ENCODE measurements around the gene THSD8.

THSD8 gene

DNA sequence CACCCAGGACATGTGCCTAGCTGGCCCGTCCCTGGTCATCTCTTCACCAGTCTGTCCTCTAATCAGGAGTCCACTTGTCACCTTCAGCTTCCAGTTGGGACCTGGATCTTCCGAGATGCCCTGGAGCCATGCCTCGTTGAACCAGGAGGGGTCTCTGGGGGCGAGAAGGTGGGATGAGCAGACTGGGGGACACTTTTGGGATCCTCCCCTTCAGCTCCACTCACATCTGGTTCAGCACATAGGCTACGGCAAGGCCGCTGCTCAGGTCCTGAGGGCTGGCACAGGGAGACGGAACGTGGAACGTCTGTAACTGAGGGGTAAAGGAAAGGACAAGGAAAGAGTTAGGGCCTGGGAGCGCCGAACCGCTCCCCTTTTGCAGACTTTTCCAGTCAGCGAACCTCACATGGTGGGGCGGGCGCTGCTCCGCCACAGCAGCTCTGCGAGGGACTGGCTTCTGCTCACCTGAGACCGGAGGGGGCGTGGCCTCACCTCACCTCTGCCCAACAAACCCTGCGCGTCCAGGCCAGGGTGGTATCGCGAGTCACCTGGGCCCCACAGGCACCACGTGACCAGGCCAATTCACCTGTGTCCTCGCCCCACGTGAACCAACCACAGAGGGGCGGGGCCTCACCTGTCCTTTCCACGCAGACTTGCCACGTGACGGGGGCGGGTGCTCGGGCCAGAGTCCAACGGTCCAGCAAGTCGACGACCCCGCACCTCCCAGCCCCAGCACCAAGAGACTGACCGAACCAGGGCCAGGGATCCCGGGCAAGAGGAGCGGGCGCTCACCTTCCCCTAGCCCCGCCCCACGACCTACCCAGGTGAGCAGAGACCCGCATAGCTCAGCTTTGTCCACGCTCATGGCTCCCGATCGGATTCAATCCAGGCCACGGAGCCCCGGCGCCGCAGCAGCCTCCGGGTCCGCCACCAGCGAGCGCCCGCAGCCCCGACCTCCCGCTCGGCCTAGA lies 27.0 kb upstream of the THSD8 start, which contains the start of gene HOOK2:
Gene HOOK2, minus strand, starts transcription at position 965 of the 968 bp plus-strand sequence. Its CDS starts 103 bp downstream, at position 862.
- Mint-ChIP-seq H3K9me3 (no peaks in the 10 kb centered on the region), H3K4me1 (ENCODE audit: low read depth) (peaks cover 32% of the 10 kb centered on the region), H3K27me3 (no peaks in the 10 kb centered on the region), H3K36me3 (ENCODE audit: low read depth) (no peaks in the 10 kb centered on the region), H3K4me3 (peak within 1 kb of the TSS; percentile 74), H3K27ac (peak within 1 kb of the TSS; percentile 74)

GRCh38 chr19:12777217-12778016 lies 24.5 kb upstream of the THSD8 start:
- Mint-ChIP-seq H3K27ac (peak overlapping the region; percentile 91), H3K27me3 (no peaks in the 10 kb centered on the region), H3K9me3 (no peaks in the 10 kb centered on the region), H3K4me1 (ENCODE audit: low read depth) (peaks cover 43% of the 10 kb centered on the region), H3K4me3 (peak overlapping the region; percentile 89), H3K36me3 (ENCODE audit: low read depth) (no peaks in the 10 kb centered on the region)

DNA sequence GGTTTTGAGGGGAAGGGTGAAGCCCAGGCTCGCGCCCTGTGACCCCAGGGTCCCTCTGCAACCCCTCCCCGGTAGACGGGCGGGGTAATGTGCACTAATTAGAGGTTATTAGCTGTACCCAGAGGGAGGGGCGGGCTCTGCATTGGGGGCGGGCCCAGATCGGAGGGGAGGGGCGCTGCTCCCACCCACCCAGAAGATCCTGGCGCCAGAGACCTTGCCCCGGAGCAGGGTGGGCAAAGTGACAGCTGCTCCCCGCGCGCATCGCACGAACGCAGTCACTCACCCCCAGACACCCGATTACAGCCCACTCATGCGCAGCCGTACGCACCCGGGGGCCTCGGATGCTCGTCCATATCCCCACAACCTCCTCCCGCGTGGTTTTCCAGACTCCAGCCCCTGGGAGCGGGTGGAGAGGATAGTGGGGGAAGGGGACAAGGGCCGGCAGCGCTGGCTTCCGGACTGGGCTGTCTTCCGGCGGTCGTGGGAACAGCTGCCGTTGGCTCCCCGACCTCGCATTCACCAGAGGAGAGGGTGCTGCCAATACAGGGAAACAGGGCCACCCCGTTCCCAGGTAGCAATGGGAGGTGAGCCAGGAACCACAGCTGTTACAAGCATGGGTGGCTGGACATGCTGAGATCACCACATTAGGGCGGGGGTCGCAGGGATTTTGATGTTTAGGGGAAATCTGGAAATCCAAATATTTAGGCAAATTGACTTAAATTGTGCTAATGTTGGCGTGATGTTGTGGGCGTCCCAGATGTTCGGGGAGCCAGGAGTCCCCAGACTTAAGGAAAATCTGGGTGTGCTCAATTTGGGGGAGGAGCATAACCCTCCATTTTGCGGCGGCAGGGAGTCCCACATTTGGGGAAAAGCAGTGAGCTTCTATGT lies 23.6 kb upstream of the THSD8 start:
- Mint-ChIP-seq H3K9me3 (no peaks in the 10 kb centered on the region), H3K4me1 (ENCODE audit: low read depth) (peaks cover 43% of the 10 kb centered on the region), H3K36me3 (ENCODE audit: low read depth) (no peaks in the 10 kb centered on the region), H3K27me3 (no peaks in the 10 kb centered on the region), H3K27ac (peak overlapping the region; percentile 91), H3K4me3 (peak overlapping the region; percentile 89)

DNA sequence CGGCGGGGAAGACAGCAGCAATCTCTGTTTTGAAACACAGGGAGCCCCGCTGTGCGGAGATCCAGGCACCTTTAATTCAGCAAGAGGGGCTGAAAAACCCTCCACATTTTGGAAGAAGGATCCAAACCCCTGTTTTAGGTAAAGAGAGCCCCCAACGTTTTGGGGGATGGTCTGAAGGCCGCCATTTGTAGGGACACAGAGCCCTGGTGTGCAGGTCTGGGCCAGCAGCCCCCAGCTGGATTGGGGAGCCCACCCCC lies 23.0 kb upstream of the THSD8 start:
- H3K27ac Mint-ChIP-seq, result peak overlapping the region; percentile 91
- no peaks in the 10 kb centered on the region for H3K9me3 Mint-ChIP-seq
- no peaks in the 10 kb centered on the region for H3K36me3 Mint-ChIP-seq (ENCODE audit: low read depth)
- H3K4me1 Mint-ChIP-seq (ENCODE audit: low read depth), result peaks cover 38% of the 10 kb centered on the region
- peak overlapping the region; percentile 89 for H3K4me3 Mint-ChIP-seq
- no peaks in the 10 kb centered on the region for H3K27me3 Mint-ChIP-seq

- Mint-ChIP-seq H3K27ac (peak overlapping the region; percentile 91), H3K4me3 (peak overlapping the region; percentile 67), H3K36me3 (ENCODE audit: low read depth) (no peaks in the 10 kb centered on the region), H3K9me3 (no peaks in the 10 kb centered on the region), H3K27me3 (no peaks in the 10 kb centered on the region), H3K4me1 (ENCODE audit: low read depth) (peaks cover 36% of the 10 kb centered on the region)
Measured at GRCh38 chr19:12779162-12779993, 22.5 kb upstream of the THSD8 start.

GRCh38 chr19:12782174-12782423 lies 19.8 kb upstream of the THSD8 start:
- Mint-ChIP-seq H3K4me1 (ENCODE audit: low read depth) (peaks cover 42% of the 10 kb centered on the region), H3K27ac (peak overlapping the region; percentile 97), H3K36me3 (ENCODE audit: low read depth) (no peaks in the 10 kb centered on the region), H3K9me3 (no peaks in the 10 kb centered on the region), H3K4me3 (no peak overlapping the region), H3K27me3 (no peaks in the 10 kb centered on the region)

DNA sequence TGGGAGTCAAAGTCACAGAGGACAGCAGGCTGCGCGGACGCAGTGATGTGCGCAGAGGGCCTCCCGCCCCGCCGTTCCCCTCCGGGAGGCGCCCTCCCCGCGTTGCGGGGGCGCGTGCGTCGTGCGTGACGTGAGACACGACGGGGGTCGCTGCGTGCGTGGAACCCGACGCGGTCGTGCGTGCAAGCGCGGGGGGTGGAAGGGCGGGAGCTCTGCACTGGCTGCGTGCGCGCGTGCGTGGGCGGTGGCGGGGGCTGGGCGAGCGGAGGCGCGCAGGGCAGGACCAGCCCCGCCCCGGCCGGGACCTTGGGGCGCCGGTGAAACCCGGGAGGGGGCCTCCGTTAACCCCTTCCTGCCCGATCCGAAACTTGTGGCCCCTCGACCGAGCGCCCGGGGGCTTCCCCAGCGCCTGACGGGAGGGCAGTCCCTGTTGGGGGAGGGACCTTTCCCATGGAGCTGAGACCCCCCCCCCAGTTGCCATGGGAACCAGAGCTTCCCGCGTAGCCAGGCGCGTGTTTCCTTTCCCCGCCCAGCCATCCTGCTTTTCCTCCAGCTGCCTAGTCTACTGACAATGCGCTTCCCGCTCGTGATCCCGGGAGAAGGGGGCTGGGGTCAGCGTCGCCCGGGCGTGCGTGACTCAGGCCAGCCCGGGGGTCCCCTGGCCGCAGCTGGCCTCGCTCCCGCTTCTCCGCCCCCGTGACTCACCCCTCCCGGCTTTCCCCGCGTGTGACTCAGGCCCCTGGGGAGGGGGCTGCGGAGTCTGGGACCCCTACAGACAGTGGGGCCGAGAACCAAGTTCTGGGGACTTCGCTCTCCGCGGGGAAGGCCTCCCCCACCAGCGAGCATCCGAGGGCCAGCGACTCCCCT lies 19.2 kb upstream of the THSD8 start:
- H3K4me1 Mint-ChIP-seq (ENCODE audit: low read depth), result peaks cover 43% of the 10 kb centered on the region

DNA sequence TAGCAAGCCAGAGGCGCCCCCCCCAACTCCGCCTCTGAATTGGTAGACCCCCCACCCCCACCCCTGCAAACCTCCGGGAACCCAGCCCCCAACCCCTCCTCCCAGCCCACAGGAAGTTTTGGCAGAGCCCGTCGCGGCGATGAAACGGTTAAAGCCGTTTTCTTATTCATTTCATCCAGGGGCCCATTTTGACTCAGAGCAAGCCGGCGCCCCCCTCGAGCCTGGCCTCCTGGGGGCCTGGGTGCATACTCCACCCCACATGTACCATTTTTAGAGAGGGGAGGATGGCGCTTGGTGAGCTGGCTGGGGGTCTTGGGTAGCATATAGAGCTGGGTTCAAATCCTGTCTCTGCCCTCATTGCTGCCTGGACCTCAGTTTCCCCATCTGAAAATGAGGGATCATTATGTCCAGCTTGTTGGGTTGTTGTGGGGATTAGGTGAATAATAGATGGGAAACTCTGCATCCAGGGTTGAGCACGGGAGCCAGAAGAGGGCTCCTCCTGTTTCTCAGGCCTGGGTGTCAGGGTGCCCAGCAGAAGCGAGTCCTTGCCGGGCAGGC lies 18.5 kb upstream of the THSD8 start:
- Mint-ChIP-seq H3K36me3 (ENCODE audit: low read depth) (no peaks in the 10 kb centered on the region), H3K9me3 (no peaks in the 10 kb centered on the region), H3K27ac (peak overlapping the region; percentile 97), H3K27me3 (no peaks in the 10 kb centered on the region), H3K4me1 (ENCODE audit: low read depth) (peaks cover 48% of the 10 kb centered on the region), H3K4me3 (no peak overlapping the region)

More for the DNA sequence above, 19.2 kb upstream of the THSD8 start:
- no peaks in the 10 kb centered on the region for H3K36me3 Mint-ChIP-seq (ENCODE audit: low read depth)
- no peaks in the 10 kb centered on the region for H3K9me3 Mint-ChIP-seq
- H3K4me3 Mint-ChIP-seq, result no peak overlapping the region
- no peaks in the 10 kb centered on the region for H3K27me3 Mint-ChIP-seq
- H3K27ac Mint-ChIP-seq, result peak overlapping the region; percentile 97

DNA sequence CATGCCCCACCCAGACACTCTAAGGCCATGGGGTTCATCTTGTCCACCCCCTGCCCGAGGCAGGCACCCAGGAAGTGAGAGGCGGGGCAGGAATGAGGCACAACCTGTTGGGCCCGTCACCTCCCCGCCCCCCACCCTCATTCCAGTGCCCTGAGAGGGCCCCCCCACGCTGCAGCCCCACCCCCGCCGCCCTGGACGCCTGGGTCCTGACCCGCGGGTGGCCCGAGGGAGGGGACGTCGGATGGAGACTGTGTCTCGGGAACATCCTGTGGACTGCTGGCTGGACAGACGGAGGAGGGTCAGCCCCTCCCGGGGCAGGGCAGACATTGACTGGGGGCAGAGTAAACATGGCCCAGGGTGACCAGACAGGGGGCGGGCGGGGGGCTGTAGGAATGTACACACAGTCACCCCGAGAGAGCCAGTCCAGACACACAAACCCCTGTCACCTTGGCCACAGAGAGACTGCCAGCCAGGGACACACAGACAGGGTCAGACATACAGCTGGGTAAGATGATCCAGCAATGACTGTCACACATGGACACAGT lies 17.9 kb upstream of the THSD8 start:
- no peak overlapping the region for H3K4me3 Mint-ChIP-seq

GRCh38 chr19:12784394-12784870 lies 17.4 kb upstream of the THSD8 start:
- H3K4me1 Mint-ChIP-seq (ENCODE audit: low read depth), result peaks cover 48% of the 10 kb centered on the region
- no peak overlapping the region for H3K4me3 Mint-ChIP-seq
- H3K27ac Mint-ChIP-seq, result no peak overlapping the region
- H3K36me3 Mint-ChIP-seq (ENCODE audit: low read depth), result no peaks in the 10 kb centered on the region
- H3K27me3 Mint-ChIP-seq, result no peaks in the 10 kb centered on the region
- H3K9me3 Mint-ChIP-seq, result no peaks in the 10 kb centered on the region

More for the DNA sequence above, 17.9 kb upstream of the THSD8 start:
- peak overlapping the region; percentile 97 for H3K27ac Mint-ChIP-seq
- no peaks in the 10 kb centered on the region for H3K9me3 Mint-ChIP-seq
- H3K36me3 Mint-ChIP-seq (ENCODE audit: low read depth), result no peaks in the 10 kb centered on the region
- no peaks in the 10 kb centered on the region for H3K27me3 Mint-ChIP-seq
- H3K4me1 Mint-ChIP-seq (ENCODE audit: low read depth), result peaks cover 48% of the 10 kb centered on the region

DNA sequence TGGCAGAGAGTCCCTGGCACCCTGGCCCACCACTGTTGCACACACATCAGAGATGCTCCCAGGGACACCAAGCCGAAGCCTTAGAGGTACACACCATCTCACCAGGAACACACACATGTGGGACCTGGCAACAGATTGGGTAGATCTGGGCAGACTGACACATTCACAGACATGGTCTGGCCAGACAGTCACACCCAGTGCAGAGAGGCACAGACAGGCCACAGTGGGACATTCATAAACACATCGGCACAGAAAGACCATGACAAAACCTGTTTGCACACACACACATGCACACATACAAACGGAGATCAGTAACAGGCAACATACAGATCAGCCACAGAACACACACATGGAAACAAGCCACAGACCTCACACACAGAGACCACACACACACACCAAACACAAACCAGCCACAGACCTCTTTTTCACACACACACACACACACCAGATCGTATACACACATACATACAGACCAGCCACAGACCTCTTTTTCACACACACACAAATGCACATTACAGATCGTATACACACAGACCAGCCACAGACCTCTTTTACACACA lies 16.9 kb upstream of the THSD8 start:
- no peak overlapping the region for H3K27ac Mint-ChIP-seq
- H3K36me3 Mint-ChIP-seq (ENCODE audit: low read depth), result no peaks in the 10 kb centered on the region
- H3K27me3 Mint-ChIP-seq, result no peaks in the 10 kb centered on the region
- H3K4me3 Mint-ChIP-seq, result no peak overlapping the region
- H3K4me1 Mint-ChIP-seq (ENCODE audit: low read depth), result peaks cover 43% of the 10 kb centered on the region
- no peaks in the 10 kb centered on the region for H3K9me3 Mint-ChIP-seq

GRCh38 chr19:12785431-12786031 lies 16.3 kb upstream of the THSD8 start:
- H3K36me3 Mint-ChIP-seq (ENCODE audit: low read depth), result no peaks in the 10 kb centered on the region
- H3K4me3 Mint-ChIP-seq, result no peak overlapping the region
- H3K27me3 Mint-ChIP-seq, result no peaks in the 10 kb centered on the region
- H3K4me1 Mint-ChIP-seq (ENCODE audit: low read depth), result peaks cover 42% of the 10 kb centered on the region
- H3K27ac Mint-ChIP-seq, result no peak overlapping the region
- H3K9me3 Mint-ChIP-seq, result no peaks in the 10 kb centered on the region
